Measurements from ENCODE around the gene TMPRSS4. TPM values are rescaled to one million over a fixed set of nuclear protein-coding genes. Genes with fewer than 3 reads are reported as not detected.

The TMPRSS4 gene
- polyA plus RNA-seq = not detected

GRCh38 chr11:118076754-118077281 is at the start of gene TMPRSS4:
Gene TMPRSS4, plus strand, starts transcription at chr11:118077078. Its CDS starts 225 bp downstream, at chr11:118077303.
- Mint-ChIP-seq H3K27ac (peak within 1 kb of the TSS in 1 of 3 donors; percentile 74), H3K9me3 (no peaks in the 10 kb centered on the region), H3K36me3 (peaks cover 1% of the 10 kb centered on the region), H3K4me1 (peaks cover 0 to 1% (median 1%) of the 10 kb centered on the region in 3 donors), H3K4me3 (no peak within 1 kb of the TSS), H3K27me3 (peaks cover 25% of the 10 kb centered on the region)

GRCh38 chr11:118027694-118028093 is 49.2 kb upstream of the TMPRSS4 start:
- Mint-ChIP-seq H3K9me3 (no peaks in the 10 kb centered on the region), H3K27ac (no peak overlapping the region), H3K36me3 (peaks cover 1% of the 10 kb centered on the region), H3K27me3 (no peaks in the 10 kb centered on the region), H3K4me3 (no peak overlapping the region), H3K4me1 (peaks cover 10 to 12% (median 11%) of the 10 kb centered on the region in 3 donors)

GRCh38 chr11:118028626-118029025 is 48.3 kb upstream of the TMPRSS4 start:
- no peak overlapping the region for H3K27ac Mint-ChIP-seq
- H3K9me3 Mint-ChIP-seq = no peaks in the 10 kb centered on the region
- no peak overlapping the region for H3K4me3 Mint-ChIP-seq
- peaks cover 11 to 16% (median 16%) of the 10 kb centered on the region in 3 donors for H3K4me1 Mint-ChIP-seq
- H3K27me3 Mint-ChIP-seq = no peaks in the 10 kb centered on the region
- peaks cover 1% of the 10 kb centered on the region for H3K36me3 Mint-ChIP-seq

GRCh38 chr11:118033443-118033842 is 43.4 kb upstream of the TMPRSS4 start:
- peaks cover 4 to 8% (median 7%) of the 10 kb centered on the region in 3 donors for H3K4me1 Mint-ChIP-seq
- no peaks in the 10 kb centered on the region for H3K9me3 Mint-ChIP-seq
- no peak overlapping the region for H3K4me3 Mint-ChIP-seq
- H3K36me3 Mint-ChIP-seq = no peaks in the 10 kb centered on the region
- H3K27ac Mint-ChIP-seq = no peak overlapping the region
- no peaks in the 10 kb centered on the region for H3K27me3 Mint-ChIP-seq

GRCh38 chr11:118042141-118042540 is 34.7 kb upstream of the TMPRSS4 start:
- Mint-ChIP-seq H3K9me3 (no peaks in the 10 kb centered on the region), H3K36me3 (peaks cover 3% of the 10 kb centered on the region), H3K4me3 (no peak overlapping the region), H3K27ac (peak overlapping the region in 2 of 3 donors; percentile 2 to 47), H3K27me3 (no peaks in the 10 kb centered on the region), H3K4me1 (peaks cover 11 to 16% (median 13%) of the 10 kb centered on the region in 3 donors)

GRCh38 chr11:118042796-118043195 is 34.1 kb upstream of the TMPRSS4 start:
- no peak overlapping the region for H3K4me3 Mint-ChIP-seq
- no peaks in the 10 kb centered on the region for H3K27me3 Mint-ChIP-seq
- H3K9me3 Mint-ChIP-seq = no peaks in the 10 kb centered on the region
- peaks cover 3% of the 10 kb centered on the region for H3K36me3 Mint-ChIP-seq
- H3K4me1 Mint-ChIP-seq = peaks cover 11 to 16% (median 13%) of the 10 kb centered on the region in 3 donors
- peak overlapping the region in 1 of 3 donors; percentile 59 for H3K27ac Mint-ChIP-seq

GRCh38 chr11:118045191-118045590 is 31.7 kb upstream of the TMPRSS4 start:
- no peaks in the 10 kb centered on the region for H3K27me3 Mint-ChIP-seq
- H3K4me3 Mint-ChIP-seq = no peak overlapping the region
- no peak overlapping the region for H3K27ac Mint-ChIP-seq
- H3K36me3 Mint-ChIP-seq = peaks cover 3% of the 10 kb centered on the region
- no peaks in the 10 kb centered on the region for H3K9me3 Mint-ChIP-seq
- peaks cover 11 to 26% (median 13%) of the 10 kb centered on the region in 3 donors for H3K4me1 Mint-ChIP-seq

- Mint-ChIP-seq H3K4me1 (peaks cover 12 to 34% (median 20%) of the 10 kb centered on the region in 3 donors), H3K4me3 (no peak overlapping the region), H3K27me3 (no peaks in the 10 kb centered on the region), H3K36me3 (peaks cover 3% of the 10 kb centered on the region), H3K27ac (peak overlapping the region in 1 of 3 donors; percentile 46), H3K9me3 (no peaks in the 10 kb centered on the region)
Observed at GRCh38 chr11:118046051-118046963, 30.6 kb upstream of the TMPRSS4 start.

GRCh38 chr11:118046964-118047700 is 29.7 kb upstream of the TMPRSS4 start:
- peaks cover 19 to 42% (median 28%) of the 10 kb centered on the region in 3 donors for H3K4me1 Mint-ChIP-seq
- no peaks in the 10 kb centered on the region for H3K9me3 Mint-ChIP-seq
- H3K36me3 Mint-ChIP-seq = peaks cover 3% of the 10 kb centered on the region
- no peak overlapping the region for H3K27ac Mint-ChIP-seq
- H3K4me3 Mint-ChIP-seq = no peak overlapping the region
- H3K27me3 Mint-ChIP-seq = no peaks in the 10 kb centered on the region

- Mint-ChIP-seq H3K27me3 (no peaks in the 10 kb centered on the region), H3K36me3 (peaks cover 2% of the 10 kb centered on the region)
Observed at GRCh38 chr11:118047749-118048148, 29.1 kb upstream of the TMPRSS4 start.

GRCh38 chr11:118048472-118049370 is 28.2 kb upstream of the TMPRSS4 start:
- H3K4me3 Mint-ChIP-seq = no peak overlapping the region
- H3K27ac Mint-ChIP-seq = no peak overlapping the region
- H3K4me1 Mint-ChIP-seq = peaks cover 24 to 48% (median 29%) of the 10 kb centered on the region in 3 donors
- no peaks in the 10 kb centered on the region for H3K27me3 Mint-ChIP-seq
- peaks cover 2% of the 10 kb centered on the region for H3K36me3 Mint-ChIP-seq
- H3K9me3 Mint-ChIP-seq = no peaks in the 10 kb centered on the region

More at GRCh38 chr11:118047749-118048148, 29.1 kb upstream of the TMPRSS4 start:
- H3K27ac Mint-ChIP-seq = no peak overlapping the region
- no peaks in the 10 kb centered on the region for H3K9me3 Mint-ChIP-seq
- no peak overlapping the region for H3K4me3 Mint-ChIP-seq
- peaks cover 19 to 45% (median 29%) of the 10 kb centered on the region in 3 donors for H3K4me1 Mint-ChIP-seq

GRCh38 chr11:118049771-118050170 is 27.1 kb upstream of the TMPRSS4 start:
- Mint-ChIP-seq H3K9me3 (no peaks in the 10 kb centered on the region), H3K4me1 (peaks cover 22 to 44% (median 28%) of the 10 kb centered on the region in 3 donors), H3K36me3 (peaks cover 2% of the 10 kb centered on the region), H3K27me3 (no peaks in the 10 kb centered on the region), H3K4me3 (no peak overlapping the region), H3K27ac (peak overlapping the region in 1 of 3 donors; percentile 76)

GRCh38 chr11:118050208-118050891 is 26.5 kb upstream of the TMPRSS4 start:
- H3K4me1 Mint-ChIP-seq = peaks cover 19 to 43% (median 27%) of the 10 kb centered on the region in 3 donors
- H3K27ac Mint-ChIP-seq = peak overlapping the region in 1 of 3 donors; percentile 76
- H3K27me3 Mint-ChIP-seq = no peaks in the 10 kb centered on the region
- H3K36me3 Mint-ChIP-seq = peaks cover 2% of the 10 kb centered on the region
- H3K9me3 Mint-ChIP-seq = no peaks in the 10 kb centered on the region
- H3K4me3 Mint-ChIP-seq = peak overlapping the region in 1 of 4 donors; percentile 33

Measured in IgD-negative memory B cell (primary cell).